SK-N-MC (cell line): ENCODE results near the gene MPRIP.

Source experiments
- DNase-seq: peaks from one replicate; pipeline ENCODE4 v3.0.0-alpha.2; 2011; ENCODE audit warnings: low read depth, low spot score
- H3K27ac ChIP-seq: fragments of 200-600 bp; sonication (generic); 2 replicates; pipeline ENCODE4 v1.5.1; 2016; ENCODE audit warnings: mixed run types
- H3K36me3 ChIP-seq: fragments of 200-600 bp; sonication (generic); 2 replicates; pipeline ENCODE4 v1.6.1; 2017; ENCODE audit warnings: antibody characterized with exemption, low read length, mixed read lengths; ENCODE audit not compliant: insufficient read depth
- H3K4me3 ChIP-seq: fragments of 200-600 bp; sonication (generic); 2 replicates; pipeline ENCODE4 v1.5.1; 2016
- H3K9ac ChIP-seq: fragments of 200-600 bp; sonication (generic); 2 replicates; pipeline ENCODE4 v1.8.0; 2017; ENCODE audit warnings: mixed run types, mixed read lengths; ENCODE audit not compliant: insufficient read length
- H3K9me3 ChIP-seq: fragments of 200-600 bp; sonication (generic); 2 replicates; pipeline ENCODE4 v1.6.1; 2017; ENCODE audit warnings: low read depth, mild to moderate bottlenecking, antibody characterized with exemption, low read length, moderate library complexity, mixed read lengths
- EZH2 ChIP-seq: fragments of 200-600 bp; sonication (generic); IDR thresholded peaks from one replicate; pipeline ENCODE4 v1.6.1; 2017; ENCODE audit warnings: antibody characterized with exemption
- FOXP2 ChIP-seq: optimal IDR thresholded peaks from 2 replicates; pipeline ENCODE3; 2011; ENCODE audit warnings: mild to moderate bottlenecking, moderate library complexity; ENCODE audit not compliant: insufficient read depth; ENCODE audit errors: extremely low read length, control extremely low read depth
- POLR2AphosphoS5 ChIP-seq: IDR thresholded peaks from 2 replicates; pipeline ENCODE4 v1.6.1; 2012; ENCODE audit warnings: mild to moderate bottlenecking, low read depth, low read length, borderline replicate concordance

Gene MPRIP

GRCh38 chr17:17019891-17020456, 22.3 kb upstream of the MPRIP start:
- no peak overlapping the region for H3K27ac ChIP-seq
- no peak for DNase-seq
- TF ChIP-seq POLR2AphosphoS5 (no peak), EZH2 (no peak), FOXP2 (no peak)
- H3K36me3 ChIP-seq = no peaks in the 10 kb centered on the region
- H3K4me3 ChIP-seq = no peak overlapping the region
- H3K9me3 ChIP-seq = no peaks in the 10 kb centered on the region
- H3K9ac ChIP-seq = no peak overlapping the region

- Histone ChIP-seq H3K4me3 (no peak overlapping the region), H3K27ac (no peak overlapping the region), H3K9me3 (no peaks in the 10 kb centered on the region), H3K9ac (no peak overlapping the region), H3K36me3 (no peaks in the 10 kb centered on the region)
- no peak for DNase-seq
- no peak for TF ChIP-seq FOXP2
- no peak for TF ChIP-seq EZH2
- no peak for TF ChIP-seq POLR2AphosphoS5
Observed at GRCh38 chr17:17020821-17021193, 21.4 kb upstream of the MPRIP start.

DNA sequence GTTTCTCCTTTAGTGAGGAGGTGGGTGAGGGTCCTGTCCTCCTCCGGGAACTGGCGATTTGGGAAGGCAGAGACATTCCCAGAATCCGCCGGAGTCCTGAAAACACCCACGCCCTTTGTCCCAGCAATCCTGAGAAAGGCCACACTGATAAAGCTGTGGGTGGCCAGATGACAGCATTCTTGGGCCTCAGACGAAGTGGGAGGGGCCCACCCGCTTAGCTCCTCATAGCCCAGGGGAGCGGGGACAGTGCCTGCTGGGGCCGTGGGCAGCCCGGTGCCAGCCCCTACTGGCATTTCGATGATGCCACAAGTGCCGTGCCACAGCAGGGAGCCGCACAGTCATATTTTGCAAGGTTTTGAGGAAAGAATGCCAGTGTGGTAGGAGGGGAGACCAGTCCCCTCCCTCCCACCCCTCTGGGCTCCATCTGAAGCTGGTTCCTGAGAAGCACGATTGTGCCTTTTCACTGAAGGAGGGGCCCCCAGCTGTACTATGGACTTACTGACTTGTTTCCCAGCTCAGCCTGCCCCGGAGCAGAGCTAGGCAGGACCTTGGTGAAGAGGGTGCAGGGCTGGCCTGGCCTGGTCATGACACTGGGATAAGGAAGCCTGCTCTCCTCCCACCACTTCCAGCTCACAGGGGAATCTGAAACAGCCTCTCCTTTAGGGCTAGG, 20.9 kb upstream of the MPRIP start:
- Histone ChIP-seq H3K27ac (no peak overlapping the region), H3K9ac (no peak overlapping the region), H3K4me3 (no peak overlapping the region), H3K36me3 (no peaks in the 10 kb centered on the region), H3K9me3 (no peaks in the 10 kb centered on the region)
- no peak for TF ChIP-seq POLR2AphosphoS5
- TF ChIP-seq EZH2 = no peak
- no peak for DNase-seq

- H3K9ac ChIP-seq = no peak overlapping the region
- H3K36me3 ChIP-seq = no peaks in the 10 kb centered on the region
- no peaks in the 10 kb centered on the region for H3K9me3 ChIP-seq
- no peak overlapping the region for H3K27ac ChIP-seq
- TF ChIP-seq FOXP2 (no peak), EZH2 (no peak), POLR2AphosphoS5 (no peak)
- DNase-seq = no peak
- no peak overlapping the region for H3K4me3 ChIP-seq
Observed at GRCh38 chr17:17022011-17022410, 20.2 kb upstream of the MPRIP start.

DNA sequence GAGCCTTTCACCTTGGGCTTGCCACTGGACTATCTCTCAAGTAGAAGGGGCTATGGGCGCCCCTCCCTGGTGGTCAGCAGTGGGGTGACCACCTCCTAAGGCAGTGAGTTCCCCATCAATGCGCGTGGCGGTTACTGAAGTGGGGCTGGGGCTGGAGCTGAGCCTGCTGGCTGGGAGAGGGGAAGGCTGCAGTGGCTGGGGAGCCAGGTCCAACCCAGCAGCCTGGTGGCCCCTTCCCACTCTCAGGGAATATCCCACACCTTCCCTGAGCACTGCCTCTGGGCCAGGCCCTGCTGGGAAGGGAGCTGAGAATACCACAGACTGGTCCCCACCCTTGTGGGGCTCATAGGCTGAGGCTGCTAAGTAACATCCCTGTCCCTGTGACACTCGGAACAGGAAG, 19.8 kb upstream of the MPRIP start:
- Histone ChIP-seq H3K4me3 (no peak overlapping the region), H3K9ac (no peak overlapping the region), H3K27ac (no peak overlapping the region), H3K9me3 (no peaks in the 10 kb centered on the region), H3K36me3 (no peaks in the 10 kb centered on the region)
- no peak for DNase-seq
- TF ChIP-seq FOXP2 (no peak), POLR2AphosphoS5 (no peak), EZH2 (no peak)

DNA sequence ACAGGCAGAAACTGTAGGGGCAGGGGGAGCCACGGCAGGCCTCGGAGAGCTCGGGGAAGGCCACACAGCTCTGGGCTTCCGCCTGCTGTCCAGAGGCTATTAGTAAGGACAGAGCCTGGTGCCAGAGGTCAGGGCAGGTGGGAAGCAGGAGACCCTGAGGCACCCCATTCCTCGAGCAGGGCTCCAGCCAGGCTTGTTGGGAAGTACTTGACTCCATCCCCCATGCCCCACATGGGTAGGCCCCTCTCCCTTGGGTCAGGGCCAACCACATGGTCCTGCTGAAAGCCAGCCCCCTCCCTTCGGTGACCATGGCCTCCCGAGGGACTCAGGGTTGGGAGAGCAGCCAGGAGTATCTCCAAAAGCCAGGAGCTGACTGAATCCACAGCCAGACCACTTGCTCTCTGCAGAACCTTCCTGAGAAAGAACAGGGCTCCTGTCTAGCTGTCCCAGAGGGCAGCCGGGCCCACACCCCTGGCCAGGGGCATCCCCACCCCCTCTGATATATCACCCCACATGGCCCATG, 17.4 kb upstream of the MPRIP start:
- Histone ChIP-seq H3K36me3 (no peaks in the 10 kb centered on the region), H3K9me3 (no peaks in the 10 kb centered on the region), H3K9ac (no peak overlapping the region), H3K27ac (no peak overlapping the region), H3K4me3 (no peak overlapping the region)
- TF ChIP-seq EZH2 = no peak
- no peak for TF ChIP-seq FOXP2
- TF ChIP-seq POLR2AphosphoS5 = no peak
- no peak for DNase-seq

- H3K4me3 ChIP-seq = no peak overlapping the region
- H3K9me3 ChIP-seq = no peaks in the 10 kb centered on the region
- H3K9ac ChIP-seq = no peak overlapping the region
- no peak overlapping the region for H3K27ac ChIP-seq
- DNase-seq = no peak
- TF ChIP-seq POLR2AphosphoS5 (no peak), EZH2 (no peak), FOXP2 (no peak)
- H3K36me3 ChIP-seq = no peaks in the 10 kb centered on the region
Observed at GRCh38 chr17:17025621-17026020, 16.6 kb upstream of the MPRIP start.

- H3K9me3 ChIP-seq = no peaks in the 10 kb centered on the region
- TF ChIP-seq FOXP2 (no peak), POLR2AphosphoS5 (no peak), EZH2 (no peak)
- H3K9ac ChIP-seq = no peak overlapping the region
- no peak for DNase-seq
- H3K4me3 ChIP-seq = no peak overlapping the region
- H3K27ac ChIP-seq = no peak overlapping the region
- no peaks in the 10 kb centered on the region for H3K36me3 ChIP-seq
Observed at GRCh38 chr17:17026163-17026562, 16.1 kb upstream of the MPRIP start.
